ENCODE data around the gene MFN2.

Gene MFN2

GRCh38 chr1:12046749-12047119, 66.5 kb downstream of the MFN2 start:
- DNase-seq (ENCODE audit: insufficient read length, low spot score) (no peak), FAIRE-seq (no peak)

GRCh38 chr1:12047120-12047876, 67.1 kb downstream of the MFN2 start:
- FAIRE-seq = no peak
- no peak for DNase-seq (ENCODE audit: insufficient read length, low spot score)

GRCh38 chr1:12048372-12048771, 68.1 kb downstream of the MFN2 start:
- DNase-seq (ENCODE audit: insufficient read length, low spot score) (no peak), FAIRE-seq (no peak)

- FAIRE-seq (no peak), DNase-seq (ENCODE audit: insufficient read length, low spot score) (no peak)
Observed at GRCh38 chr1:12049616-12050015, 69.4 kb downstream of the MFN2 start.

- no peak for FAIRE-seq
- DNase-seq (ENCODE audit: insufficient read length, low spot score) = no peak
Observed at GRCh38 chr1:12051361-12051760, 71.1 kb downstream of the MFN2 start.

GRCh38 chr1:12052008-12052573, 71.8 kb downstream of the MFN2 start:
- FAIRE-seq (peak; percentile 59), DNase-seq (ENCODE audit: insufficient read length, low spot score) (peak; percentile 89)

- DNase-seq (ENCODE audit: insufficient read length, low spot score) = no peak
- no peak for FAIRE-seq
Observed at GRCh38 chr1:12052997-12053686, 72.9 kb downstream of the MFN2 start.

- no peak for DNase-seq (ENCODE audit: insufficient read length, low spot score)
Observed at GRCh38 chr1:12053752-12054548, 73.7 kb downstream of the MFN2 start.

GRCh38 chr1:12055259-12055658, 75.0 kb downstream of the MFN2 start:
- FAIRE-seq = no peak

More at GRCh38 chr1:12053752-12054548, 73.7 kb downstream of the MFN2 start:
- FAIRE-seq = peak; percentile 81

GRCh38 chr1:12056331-12056841, 76.1 kb downstream of the MFN2 start:
- no peak for DNase-seq (ENCODE audit: insufficient read length, low spot score)
- FAIRE-seq = no peak

More at GRCh38 chr1:12055259-12055658, 75.0 kb downstream of the MFN2 start:
- DNase-seq (ENCODE audit: insufficient read length, low spot score) = no peak

- DNase-seq (ENCODE audit: insufficient read length, low spot score) = no peak
Observed at GRCh38 chr1:12057382-12057781, 77.1 kb downstream of the MFN2 start.

GRCh38 chr1:12057940-12058687, 77.9 kb downstream of the MFN2 start:
- FAIRE-seq = no peak
- DNase-seq (ENCODE audit: insufficient read length, low spot score) = no peak

More at GRCh38 chr1:12057382-12057781, 77.1 kb downstream of the MFN2 start:
- no peak for FAIRE-seq

GRCh38 chr1:12059226-12059625, 79.0 kb downstream of the MFN2 start:
- FAIRE-seq = no peak
- DNase-seq (ENCODE audit: insufficient read length, low spot score) = no peak

- FAIRE-seq (no peak), DNase-seq (ENCODE audit: insufficient read length, low spot score) (no peak)
Observed at GRCh38 chr1:12059722-12060464, 79.6 kb downstream of the MFN2 start.

GRCh38 chr1:12060500-12060899, 80.3 kb downstream of the MFN2 start:
- DNase-seq (ENCODE audit: insufficient read length, low spot score) (no peak), FAIRE-seq (no peak)
